GM12878 (cell line): Measurements from ENCODE around the gene STX16. TPM values are rescaled to one million over a fixed set of nuclear protein-coding genes. Genes with fewer than 3 reads are reported as not detected.

ENCODE experiments used
- ATAC-seq: fragments of 200-7000 bp; cut with Tn5 transposase; 3 replicates; pipeline ENCODE4 v1.9.1; 2020; ENCODE audit warnings: mild to moderate bottlenecking, moderate library complexity
- BruUV-seq: library from RNA; stranded (reverse); fragments of 400-500 nt; replicated peaks from 2 replicates; lab custom pipeline; 2021; lab: Mats Ljungman, UMichigan
- CTCF ChIA-PET: fragments of 300-600 bp; sonication (Branson Sonifier 250); formaldehyde crosslinking; extraction: SDS; loops from one replicate; lab custom pipeline; 2021; ENCODE audit warnings: inconsistent platforms; lab: Yijun Ruan, JAX
- POLR2A ChIA-PET: fragments of 350-600 bp; formaldehyde crosslinking; extraction: SDS; loops from one replicate; lab custom pipeline; 2021; ENCODE audit warnings: inconsistent platforms; lab: Charles Lee
- RAD21 ChIA-PET: fragments of 300-600 bp; sonication (Branson Sonifier 250); formaldehyde crosslinking; loops from one replicate; lab custom pipeline; 2023; ENCODE audit warnings: antibody characterized with exemption; ENCODE audit not compliant: unreplicated experiment; lab: Charles Lee
- SMC1A ChIA-PET: fragments of 300-600 bp; sonication (Branson Sonifier 250); formaldehyde crosslinking; loops from one replicate; lab custom pipeline; 2023; ENCODE audit not compliant: unreplicated experiment, uncharacterized antibody; lab: Charles Lee
- DNase-seq: peaks from one replicate; pipeline ENCODE4 v3.0.0-alpha.2; 2011; ENCODE audit warnings: low read depth, low spot score
- FAIRE-seq: peaks from 3 replicates; lab custom pipeline; 2011; peaks lifted over from hg19 to GRCh38; lab: Jason Lieb, UNC
- H2AFZ ChIP-seq: 2 replicates; pipeline ENCODE4 v1.6.0; 2011; ENCODE audit warnings: low read depth, low read length, control low read depth; ENCODE audit not compliant: control insufficient read depth
- H3K27ac ChIP-seq: 2 replicates; pipeline ENCODE4 v1.5.1; 2011; ENCODE audit warnings: control low read depth; ENCODE audit not compliant: control insufficient read depth, insufficient read depth
- H3K27me3 ChIP-seq, 2 experiments: replicated peaks in 1 of 2; 2 replicates each; pipeline versions ENCODE4 v1.6.0 to v1.6.1; 2011; ENCODE audit warnings: low read length in 1 of 2; ENCODE audit not compliant: control insufficient read depth in 2 of 2, insufficient read depth in 2 of 2
- H3K36me3 ChIP-seq, 2 experiments: 2 replicates each; pipeline ENCODE4 v1.5.1; 2011; ENCODE audit warnings: low read length in 1 of 2; ENCODE audit not compliant: control insufficient read depth in 2 of 2, insufficient read depth in 2 of 2
- H3K4me1 ChIP-seq: 2 replicates; pipeline ENCODE4 v1.6.1; 2011; ENCODE audit warnings: mild to moderate bottlenecking, low read length, moderate library complexity, mixed read lengths; ENCODE audit not compliant: control insufficient read depth, insufficient read depth
- H3K4me2 ChIP-seq: 2 replicates; pipeline ENCODE4 v1.6.0; 2011; ENCODE audit warnings: control low read depth; ENCODE audit not compliant: control insufficient read depth, insufficient read depth
- H3K4me3 ChIP-seq: fragments of 200-600 bp; sonication (generic); 2 replicates; pipeline ENCODE4 v1.5.1; 2016
- H3K79me2 ChIP-seq: 2 replicates; pipeline ENCODE4 v1.6.0; 2011; ENCODE audit warnings: low read length; ENCODE audit not compliant: control insufficient read depth, insufficient read depth
- H3K9ac ChIP-seq: 2 replicates; pipeline ENCODE4 v1.8.0; 2011; ENCODE audit warnings: low read length, control low read depth, mixed read lengths; ENCODE audit not compliant: control insufficient read depth, insufficient read depth
- H3K9me3 ChIP-seq: replicated peaks from 3 replicates; pipeline ENCODE4 v1.5.1; 2011; ENCODE audit warnings: mild to moderate bottlenecking, low read length; ENCODE audit not compliant: control insufficient read depth, insufficient read depth
- H4K20me1 ChIP-seq: 2 replicates; pipeline ENCODE4 v1.6.0; 2011; ENCODE audit not compliant: control insufficient read depth, insufficient read depth
- ESRRA ChIP-seq: IDR thresholded peaks from 2 replicates; pipeline ENCODE4 v1.6.1; 2012; ENCODE audit warnings: mild to moderate bottlenecking, low read length, improper control_type of control experiment
- PML ChIP-seq: IDR thresholded peaks from 2 replicates; pipeline ENCODE4 v1.6.1; 2012; ENCODE audit warnings: low read length, inconsistent platforms
- RCOR1 ChIP-seq: conservative IDR thresholded peaks from 2 replicates; pipeline ENCODE4 v1.6.1; 2012; ENCODE audit warnings: low read depth, low read length, improper control_type of control experiment
- RFX5 ChIP-seq: IDR thresholded peaks from 2 replicates; pipeline ENCODE4 v1.6.1; 2011; ENCODE audit warnings: low read depth, low read length, improper control_type of control experiment
- RUNX3 ChIP-seq: IDR thresholded peaks from 2 replicates; pipeline ENCODE4 v1.6.1; 2012; ENCODE audit warnings: low read length, inconsistent platforms
- SPI1 ChIP-seq: IDR thresholded peaks from 2 replicates; pipeline ENCODE4 v1.6.1; 2011; ENCODE audit warnings: low read depth, mild to moderate bottlenecking, low read length, moderate library complexity, borderline replicate concordance; ENCODE audit not compliant: insufficient read depth
- TBL1XR1 ChIP-seq: IDR thresholded peaks from 2 replicates; pipeline ENCODE4 v1.6.1; 2012; ENCODE audit warnings: low read depth, low read length, improper control_type of control experiment
- whole genome bisulfite sequencing: methylation state at CpG from one replicate; pipeline ENCODE4 v1.1.6; 2016; ENCODE audit warnings: low lambda C conversion rate; ENCODE audit not compliant: insufficient replicate concordance, insufficient coverage; ENCODE audit errors: missing lambda C conversion rate; 5-methylcytosine and 5-hydroxymethylcytosine counted together
- in situ Hi-C: fragments of 300-500 bp; cut with MboI; formaldehyde crosslinking; loops from 9 replicates; pipeline ENCODE4 v1.14.3; 2018; ENCODE audit warnings: mixed read lengths
- intact Hi-C: fragments of 100-400 bp; cut with micrococcal nuclease; formaldehyde crosslinking; loops from one replicate; pipeline ENCODE4 v1.14.2; 2022; ENCODE audit not compliant: unreplicated experiment
- polyA plus RNA-seq, 11 experiments: library from polyadenylated mRNA; depleted of rRNA in 4 of 11; unstranded in 6 of 11; stranded (reverse) in 5 of 11; fragments of >200 nt; fragmentation: Nextera tagmentation in 4 of 11; fragmentation: Illumina TruSeq in 1 of 11; extraction: Ambion mirVana in 4 of 11; extraction: Trizol in 1 of 11; gene quantifications; 1 replicate in 1 of 11; 2 replicates in 10 of 11; pipeline versions ENCODE4 v1.2.1 to v1.2.3, GENCODE V29; 2011 to 2016; ENCODE audit warnings: inconsistent platforms in 2 of 11, missing spikeins in 2 of 11, low read depth in 1 of 11
- total RNA-seq, 4 experiments: library from RNA; depleted of rRNA in 3 of 4; stranded (reverse); fragments of >200 nt in 3 of 4; fragmentation: Illumina TruSeq in 1 of 4; extraction: Trizol in 1 of 4; gene quantifications; 2 replicates each; pipeline versions ENCODE4 v1.2.1 to v1.2.3, GENCODE V29; 2013 to 2021
- TF ChIP-seq, protein P1 (sequence below): fragments of 450-650 bp; IDR thresholded peaks from 2 replicates; pipeline ENCODE4 v1.6.1; 2017; ENCODE audit warnings: low read depth, mild to moderate bottlenecking, moderate library complexity
- TF ChIP-seq, protein P2 (sequence below): fragments of 450-650 bp; conservative IDR thresholded peaks from 2 replicates; pipeline ENCODE4 v1.6.1; 2017; ENCODE audit warnings: mild to moderate bottlenecking, moderate library complexity
- TF ChIP-seq, protein P3 (sequence below): fragments of 450-650 bp; IDR thresholded peaks from 2 replicates; pipeline ENCODE4 v1.6.1; 2017; ENCODE audit warnings: mild to moderate bottlenecking, moderate library complexity
- TF ChIP-seq, protein P4 (sequence below): fragments of 450-650 bp; IDR thresholded peaks from 2 replicates; pipeline ENCODE4 v1.6.1; 2017; ENCODE audit warnings: antibody characterized with exemption, mild to moderate bottlenecking, moderate library complexity

Gene STX16
- total and polyA plus RNA-seq, 10 of the 15 experiments (the other 5 are each of a cell fraction or from before 2014, with no cell fraction given) = 6.3 to 68.4 (median 35.8) TPM

DNA sequence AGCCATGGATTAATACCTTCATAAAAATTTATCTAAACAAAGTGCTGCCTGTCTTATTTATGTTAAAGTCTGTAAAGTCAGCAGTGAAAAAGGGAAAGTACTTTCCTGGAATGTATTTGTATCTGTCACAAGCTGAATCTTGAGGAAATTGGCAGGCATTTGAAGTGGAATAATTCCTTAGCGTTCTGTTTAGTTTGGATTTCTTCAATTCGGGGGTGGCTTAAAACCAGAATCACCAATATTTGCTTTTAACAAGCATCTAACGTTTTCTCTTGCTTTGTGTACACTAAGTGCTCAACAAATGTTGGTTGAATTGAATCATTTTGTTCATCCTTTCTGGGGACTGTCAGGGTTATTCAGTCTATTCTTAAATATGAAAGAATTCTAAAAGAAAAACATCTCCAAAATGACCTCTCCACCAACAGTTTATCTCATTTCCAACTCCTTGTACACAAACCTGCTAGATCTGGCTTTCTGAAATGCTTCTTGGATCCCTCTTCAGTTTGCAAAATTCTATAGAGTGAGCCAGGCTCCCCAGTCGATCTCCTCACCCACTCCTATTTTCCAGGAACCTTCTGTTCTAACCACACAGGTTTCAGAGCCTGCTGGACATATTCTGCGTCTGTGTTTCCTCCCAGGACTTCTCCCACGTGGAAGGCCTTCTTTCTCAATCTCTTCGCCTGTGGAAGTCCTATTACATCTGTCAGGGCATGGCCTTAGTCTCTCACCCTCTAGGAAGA, 39.5 kb downstream of the STX16 start:
- Histone ChIP-seq H3K4me1 (peaks cover 5% of the 10 kb centered on the region), H3K4me2 (no peak overlapping the region), H3K27me3 (no peaks in the 10 kb centered on the region), H3K27ac (no peak overlapping the region), H3K79me2 (no peaks in the 10 kb centered on the region; the same call in 1 of the 2 replicates), H3K9me3 (no peaks in the 10 kb centered on the region), H4K20me1 (no peaks in the 10 kb centered on the region), H3K9ac (no peak overlapping the region), H3K4me3 (no peak overlapping the region), H2AFZ (no peak overlapping the region), H3K36me3 (no peaks in the 10 kb centered on the region; a peak in 1 of 4 replicates)
- SMC1A ChIA-PET = interaction anchor here (3.3 kb wide), 1 partner anchor 33 kb away, joined by 10 read pairs; no protein-coding TSS in a partner anchor
- CTCF ChIA-PET = interaction anchor here (0.7 to 1.0 kb wide), 3 partner anchors 18 to 43 kb away, joined by 3 to 4 read pairs (median 3); partner anchors contain the start of gene STX16
- ATAC-seq (no peak), DNase-seq (no peak), FAIRE-seq (no peak)
- no TSS peak for BruUV-seq
- in situ Hi-C loops = loop anchor here (25.0 kb wide), 1 partner anchor 453 kb away; the partner anchor contains the start of gene ANKRD60
- POLR2A ChIA-PET = interaction anchor here (0.6 to 0.7 kb wide), 3 partner anchors 23 to 401 kb away, joined by 4 to 7 read pairs (median 6); no protein-coding TSS in a partner anchor
- WGBS = 75% methylated on average over 7 of the region's 7 CpGs
- intact Hi-C loops = loop anchor here (5.0 to 10.0 kb wide), 2 partner anchors 38 to 456 kb away; partner anchors contain the start of gene STX16
- RAD21 ChIA-PET = interaction anchor here (0.6 to 1.4 kb wide), 4 partner anchors 21 to 39 kb away, joined by 3 read pairs; partner anchors contain the start of gene STX16
- no peak for TF ChIP-seq TBL1XR1
- TF ChIP-seq SPI1 = no peak
- no peak for TF ChIP-seq RCOR1
- no peak for TF ChIP-seq ESRRA
- TF ChIP-seq PML = no peak
- TF ChIP-seq RUNX3 = no peak
- TF ChIP-seq, protein P1, sequence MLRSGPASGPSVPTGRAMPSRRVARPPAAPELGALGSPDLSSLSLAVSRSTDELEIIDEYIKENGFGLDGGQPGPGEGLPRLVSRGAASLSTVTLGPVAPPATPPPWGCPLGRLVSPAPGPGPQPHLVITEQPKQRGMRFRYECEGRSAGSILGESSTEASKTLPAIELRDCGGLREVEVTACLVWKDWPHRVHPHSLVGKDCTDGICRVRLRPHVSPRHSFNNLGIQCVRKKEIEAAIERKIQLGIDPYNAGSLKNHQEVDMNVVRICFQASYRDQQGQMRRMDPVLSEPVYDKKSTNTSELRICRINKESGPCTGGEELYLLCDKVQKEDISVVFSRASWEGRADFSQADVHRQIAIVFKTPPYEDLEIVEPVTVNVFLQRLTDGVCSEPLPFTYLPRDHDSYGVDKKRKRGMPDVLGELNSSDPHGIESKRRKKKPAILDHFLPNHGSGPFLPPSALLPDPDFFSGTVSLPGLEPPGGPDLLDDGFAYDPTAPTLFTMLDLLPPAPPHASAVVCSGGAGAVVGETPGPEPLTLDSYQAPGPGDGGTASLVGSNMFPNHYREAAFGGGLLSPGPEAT = no peak
- TF ChIP-seq, protein P2, sequence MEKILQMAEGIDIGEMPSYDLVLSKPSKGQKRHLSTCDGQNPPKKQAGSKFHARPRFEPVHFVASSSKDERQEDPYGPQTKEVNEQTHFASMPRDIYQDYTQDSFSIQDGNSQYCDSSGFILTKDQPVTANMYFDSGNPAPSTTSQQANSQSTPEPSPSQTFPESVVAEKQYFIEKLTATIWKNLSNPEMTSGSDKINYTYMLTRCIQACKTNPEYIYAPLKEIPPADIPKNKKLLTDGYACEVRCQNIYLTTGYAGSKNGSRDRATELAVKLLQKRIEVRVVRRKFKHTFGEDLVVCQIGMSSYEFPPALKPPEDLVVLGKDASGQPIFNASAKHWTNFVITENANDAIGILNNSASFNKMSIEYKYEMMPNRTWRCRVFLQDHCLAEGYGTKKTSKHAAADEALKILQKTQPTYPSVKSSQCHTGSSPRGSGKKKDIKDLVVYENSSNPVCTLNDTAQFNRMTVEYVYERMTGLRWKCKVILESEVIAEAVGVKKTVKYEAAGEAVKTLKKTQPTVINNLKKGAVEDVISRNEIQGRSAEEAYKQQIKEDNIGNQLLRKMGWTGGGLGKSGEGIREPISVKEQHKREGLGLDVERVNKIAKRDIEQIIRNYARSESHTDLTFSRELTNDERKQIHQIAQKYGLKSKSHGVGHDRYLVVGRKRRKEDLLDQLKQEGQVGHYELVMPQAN = no peak
- no peak for TF ChIP-seq RFX5
- TF ChIP-seq, protein P3, sequence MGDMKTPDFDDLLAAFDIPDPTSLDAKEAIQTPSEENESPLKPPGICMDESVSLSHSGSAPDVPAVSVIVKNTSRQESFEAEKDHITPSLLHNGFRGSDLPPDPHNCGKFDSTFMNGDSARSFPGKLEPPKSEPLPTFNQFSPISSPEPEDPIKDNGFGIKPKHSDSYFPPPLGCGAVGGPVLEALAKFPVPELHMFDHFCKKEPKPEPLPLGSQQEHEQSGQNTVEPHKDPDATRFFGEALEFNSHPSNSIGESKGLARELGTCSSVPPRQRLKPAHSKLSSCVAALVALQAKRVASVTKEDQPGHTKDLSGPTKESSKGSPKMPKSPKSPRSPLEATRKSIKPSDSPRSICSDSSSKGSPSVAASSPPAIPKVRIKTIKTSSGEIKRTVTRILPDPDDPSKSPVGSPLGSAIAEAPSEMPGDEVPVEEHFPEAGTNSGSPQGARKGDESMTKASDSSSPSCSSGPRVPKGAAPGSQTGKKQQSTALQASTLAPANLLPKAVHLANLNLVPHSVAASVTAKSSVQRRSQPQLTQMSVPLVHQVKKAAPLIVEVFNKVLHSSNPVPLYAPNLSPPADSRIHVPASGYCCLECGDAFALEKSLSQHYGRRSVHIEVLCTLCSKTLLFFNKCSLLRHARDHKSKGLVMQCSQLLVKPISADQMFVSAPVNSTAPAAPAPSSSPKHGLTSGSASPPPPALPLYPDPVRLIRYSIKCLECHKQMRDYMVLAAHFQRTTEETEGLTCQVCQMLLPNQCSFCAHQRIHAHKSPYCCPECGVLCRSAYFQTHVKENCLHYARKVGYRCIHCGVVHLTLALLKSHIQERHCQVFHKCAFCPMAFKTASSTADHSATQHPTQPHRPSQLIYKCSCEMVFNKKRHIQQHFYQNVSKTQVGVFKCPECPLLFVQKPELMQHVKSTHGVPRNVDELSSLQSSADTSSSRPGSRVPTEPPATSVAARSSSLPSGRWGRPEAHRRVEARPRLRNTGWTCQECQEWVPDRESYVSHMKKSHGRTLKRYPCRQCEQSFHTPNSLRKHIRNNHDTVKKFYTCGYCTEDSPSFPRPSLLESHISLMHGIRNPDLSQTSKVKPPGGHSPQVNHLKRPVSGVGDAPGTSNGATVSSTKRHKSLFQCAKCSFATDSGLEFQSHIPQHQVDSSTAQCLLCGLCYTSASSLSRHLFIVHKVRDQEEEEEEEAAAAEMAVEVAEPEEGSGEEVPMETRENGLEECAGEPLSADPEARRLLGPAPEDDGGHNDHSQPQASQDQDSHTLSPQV = no peak
- TF ChIP-seq, protein P4, sequence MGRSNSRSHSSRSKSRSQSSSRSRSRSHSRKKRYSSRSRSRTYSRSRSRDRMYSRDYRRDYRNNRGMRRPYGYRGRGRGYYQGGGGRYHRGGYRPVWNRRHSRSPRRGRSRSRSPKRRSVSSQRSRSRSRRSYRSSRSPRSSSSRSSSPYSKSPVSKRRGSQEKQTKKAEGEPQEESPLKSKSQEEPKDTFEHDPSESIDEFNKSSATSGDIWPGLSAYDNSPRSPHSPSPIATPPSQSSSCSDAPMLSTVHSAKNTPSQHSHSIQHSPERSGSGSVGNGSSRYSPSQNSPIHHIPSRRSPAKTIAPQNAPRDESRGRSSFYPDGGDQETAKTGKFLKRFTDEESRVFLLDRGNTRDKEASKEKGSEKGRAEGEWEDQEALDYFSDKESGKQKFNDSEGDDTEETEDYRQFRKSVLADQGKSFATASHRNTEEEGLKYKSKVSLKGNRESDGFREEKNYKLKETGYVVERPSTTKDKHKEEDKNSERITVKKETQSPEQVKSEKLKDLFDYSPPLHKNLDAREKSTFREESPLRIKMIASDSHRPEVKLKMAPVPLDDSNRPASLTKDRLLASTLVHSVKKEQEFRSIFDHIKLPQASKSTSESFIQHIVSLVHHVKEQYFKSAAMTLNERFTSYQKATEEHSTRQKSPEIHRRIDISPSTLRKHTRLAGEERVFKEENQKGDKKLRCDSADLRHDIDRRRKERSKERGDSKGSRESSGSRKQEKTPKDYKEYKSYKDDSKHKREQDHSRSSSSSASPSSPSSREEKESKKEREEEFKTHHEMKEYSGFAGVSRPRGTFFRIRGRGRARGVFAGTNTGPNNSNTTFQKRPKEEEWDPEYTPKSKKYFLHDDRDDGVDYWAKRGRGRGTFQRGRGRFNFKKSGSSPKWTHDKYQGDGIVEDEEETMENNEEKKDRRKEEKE = no peak
